ENCODE measurements around the gene ARL16.

Gene ARL16

GRCh38 chr17:81666092-81666341 is 17.6 kb downstream of the ARL16 start:
- no peak for DNase-seq

- DNase-seq, result peak; percentile 63
Measured at GRCh38 chr17:81665205-81666091, 18.1 kb downstream of the ARL16 start.

GRCh38 chr17:81664051-81664470 is 19.5 kb downstream of the ARL16 start:
- no peak for DNase-seq

- no peak for DNase-seq
Measured at GRCh38 chr17:81662002-81662401, 21.6 kb downstream of the ARL16 start.

- DNase-seq, result no peak
Measured at GRCh38 chr17:81660441-81660840, 23.2 kb downstream of the ARL16 start.

- no peak for DNase-seq
Measured at GRCh38 chr17:81659038-81659437, 24.6 kb downstream of the ARL16 start.

- DNase-seq, result no peak
Measured at GRCh38 chr17:81656835-81657234, 26.8 kb downstream of the ARL16 start.

- no peak for DNase-seq
Measured at GRCh38 chr17:81656118-81656743, 27.4 kb downstream of the ARL16 start, which contains the start of gene PDE6G. PDE6G (minus strand) TSS chr17:81656542; CDS start chr17:81653305, 3,237 bp downstream.

GRCh38 chr17:81655378-81656117 is 28.0 kb downstream of the ARL16 start:
- no peak for DNase-seq

GRCh38 chr17:81652906-81653771 is 30.5 kb downstream of the ARL16 start:
- peak; percentile 20 for DNase-seq

GRCh38 chr17:81651692-81652091 is 31.9 kb downstream of the ARL16 start:
- DNase-seq, result peak; percentile 12

- DNase-seq, result no peak
Measured at GRCh38 chr17:81650951-81651350, 32.6 kb downstream of the ARL16 start.

- DNase-seq, result no peak
Measured at GRCh38 chr17:81648707-81649085, 34.9 kb downstream of the ARL16 start.

GRCh38 chr17:81648013-81648706 is 35.4 kb downstream of the ARL16 start:
- peak; percentile 36 for DNase-seq

- DNase-seq, result peak; percentile 33
Measured at GRCh38 chr17:81647640-81648012, 36.0 kb downstream of the ARL16 start.

GRCh38 chr17:81646869-81647600 is 36.6 kb downstream of the ARL16 start:
- DNase-seq, result no peak

GRCh38 chr17:81644976-81645952 is 38.3 kb downstream of the ARL16 start:
- no peak for DNase-seq

GRCh38 chr17:81644496-81644895 is 39.1 kb downstream of the ARL16 start:
- no peak for DNase-seq

- no peak for DNase-seq
Measured at GRCh38 chr17:81641825-81642489, 41.6 kb downstream of the ARL16 start.

GRCh38 chr17:81640011-81640410 is 43.6 kb downstream of the ARL16 start:
- no peak for DNase-seq

Data from NCI-H146 (cell line).